HEK293 (cell line): Measurements from ENCODE around the gene SYNPO.

Source experiments
- CTCF ChIP-seq: fragments of 450-650 bp; formaldehyde crosslinking; IDR thresholded peaks from 2 replicates; pipeline ENCODE4 v1.5.1; 2016; ENCODE audit warnings: missing biosample characterization, missing genetic modification characterization
- REST ChIP-seq: fragments of 450-650 bp; formaldehyde crosslinking; IDR thresholded peaks from 2 replicates; pipeline ENCODE4 v1.5.1; 2016; ENCODE audit warnings: missing biosample characterization, missing genetic modification characterization
- YY1 ChIP-seq: fragments of 450-650 bp; formaldehyde crosslinking; IDR thresholded peaks from 2 replicates; pipeline ENCODE4 v1.5.1; 2018; ENCODE audit warnings: missing biosample characterization, missing genetic modification characterization
- ZNF274 ChIP-seq, 2 experiments: fragments of 200-500 bp in 1 of 2; fragments of 450-650 bp in 1 of 2; sonication (Bioruptor generic) in 1 of 2; formaldehyde crosslinking in 1 of 2; IDR thresholded peaks; 2 replicates each; pipeline versions ENCODE4 v1.5.1 to v1.6.1; 2014 to 2016; ENCODE audit warnings: borderline replicate concordance in 1 of 2, inconsistent platforms in 1 of 2, low read length in 1 of 2, missing biosample characterization in 1 of 2, missing genetic modification characterization in 1 of 2
- ZNF561 ChIP-seq: fragments of 450-650 bp; IDR thresholded peaks from 2 replicates; pipeline ENCODE4 v1.5.1; 2018; ENCODE audit warnings: missing biosample characterization, missing genetic modification characterization, borderline replicate concordance

- TF ChIP-seq REST (tag by site-specific recombination) (no peak), CTCF (tag by site-specific recombination) (no peak), ZNF274 (IDR thresholded peaks at IDR 0.05; ENCODE audit: low read length) (no peak), ZNF274 (tag by site-specific recombination; IDR thresholded peaks at IDR 0.05; ENCODE audit: borderline replicate concordance) (no peak), ZNF561 (tag by site-specific recombination) (no peak), YY1 (tag by site-specific recombination) (no peak)
Measured at GRCh38 chr5:150612905-150613670, 27.4 kb upstream of the SYNPO start.
